GM18909 (cell line): ENCODE data around the gene ZNHIT6.
"Not testable (repeated sequence)": the region's sequence is repeated elsewhere in the genome, so short reads cannot be mapped to it uniquely, and the experiment has no call there.

ENCODE experiments used
- ATAC-seq: cut with Tn5 transposase; IDR thresholded peaks from one replicate; pipeline ENCODE4 v1.9.1; 2021; ENCODE audit warnings: mild to moderate bottlenecking; ENCODE audit not compliant: unreplicated experiment, poor library complexity

ZNHIT6 gene

DNA sequence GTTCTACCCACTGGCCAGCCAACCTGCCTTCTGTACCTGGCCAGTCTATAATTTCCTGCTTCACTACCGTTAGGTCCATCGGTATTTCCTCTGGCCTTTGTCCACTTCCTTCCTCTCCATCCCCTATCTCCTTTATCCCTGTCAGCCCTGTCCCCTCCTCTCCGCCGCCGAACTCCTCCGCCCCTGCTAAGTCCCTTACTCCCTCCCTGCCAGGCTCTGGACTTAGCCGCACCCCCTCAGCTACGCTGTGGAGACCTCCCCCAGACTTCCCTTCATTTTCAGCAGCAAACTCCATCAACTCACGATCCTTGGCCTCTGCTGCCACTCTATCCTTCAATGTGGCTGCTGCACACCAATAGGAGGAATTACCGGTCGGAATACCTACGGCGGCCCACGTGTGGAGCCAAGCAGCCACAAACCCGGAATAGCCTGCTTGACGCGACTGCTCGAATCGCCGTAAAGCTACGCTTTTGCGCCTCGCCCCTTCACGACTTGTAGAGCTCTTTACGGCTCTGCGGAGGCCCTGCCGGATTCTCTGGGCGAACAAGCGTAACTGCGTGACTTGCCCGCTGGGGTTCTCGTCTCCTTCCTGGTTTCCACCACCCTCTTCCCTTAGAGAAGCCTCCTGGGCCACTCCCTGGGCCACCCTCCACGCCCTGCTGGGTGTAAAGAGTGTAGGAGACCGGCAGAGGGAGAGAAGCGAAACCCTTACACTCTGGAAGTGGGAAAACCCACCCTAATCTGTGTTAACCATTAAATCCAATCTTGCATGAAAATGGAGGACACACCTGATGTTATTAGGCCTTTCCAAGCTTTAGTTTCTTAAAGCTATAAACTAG lies at the start of gene ZNHIT6:
Gene ZNHIT6, minus strand, starts transcription at position 444 of the 839 bp plus-strand sequence. Its CDS starts 149 bp downstream, at position 295.
- ATAC-seq = peak; percentile 92

DNA sequence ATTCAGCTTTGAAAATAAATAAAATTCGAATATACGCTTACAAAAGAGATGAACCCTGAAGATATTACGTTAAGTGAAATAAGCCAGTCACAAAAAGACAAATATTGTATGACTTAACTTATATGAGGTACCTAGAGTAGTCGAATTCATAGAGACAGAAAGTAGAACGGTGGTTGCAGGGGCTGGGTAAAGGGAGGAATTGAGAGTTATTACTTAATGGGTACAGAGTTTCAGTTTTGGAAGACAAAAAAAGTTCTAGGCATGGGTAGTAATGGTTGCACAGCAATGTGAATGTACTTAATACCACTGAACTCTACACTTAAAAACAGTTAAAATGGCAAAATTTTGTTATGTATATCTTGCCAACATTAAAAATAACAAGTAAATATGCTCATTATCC lies 48.6 kb upstream of the ZNHIT6 start:
- no peak for ATAC-seq

DNA sequence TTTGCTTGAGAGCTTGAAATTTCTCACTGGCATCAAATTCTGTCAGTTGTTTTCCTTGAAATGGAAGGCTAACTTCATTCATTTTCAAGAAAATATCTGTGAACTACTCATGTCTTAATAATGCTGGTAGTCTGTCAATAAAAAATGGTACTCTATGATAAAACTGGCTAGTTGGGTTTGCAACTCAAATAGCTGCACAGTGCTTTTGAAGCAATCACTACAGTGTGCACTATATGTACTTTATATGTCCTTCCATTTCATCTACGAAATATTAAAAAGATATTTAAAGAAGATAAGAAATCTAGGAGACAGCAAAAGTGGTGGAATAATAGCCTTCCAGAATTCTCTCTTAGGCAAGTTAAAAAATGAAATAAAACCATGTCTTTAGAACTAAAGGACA lies 39.9 kb upstream of the ZNHIT6 start:
- ATAC-seq = no peak

DNA sequence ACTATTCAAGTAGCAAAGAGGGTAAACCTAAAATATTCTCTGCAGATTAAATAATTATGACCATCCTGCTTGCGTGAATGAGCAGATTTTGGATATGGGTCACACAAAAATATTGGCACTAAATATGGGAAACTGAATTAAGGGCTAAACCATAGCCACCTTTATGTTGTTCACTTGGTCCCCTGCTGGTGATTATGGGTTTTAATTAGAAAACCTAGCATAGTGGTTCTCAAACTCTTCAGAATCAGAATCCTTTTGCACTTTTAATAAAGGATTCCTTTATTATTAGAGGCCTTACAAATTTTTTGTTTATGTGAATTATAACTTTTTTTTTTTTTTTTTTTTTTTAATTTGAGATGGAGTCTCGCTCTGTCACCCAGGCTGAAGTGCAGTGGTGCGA lies 38.5 kb upstream of the ZNHIT6 start:
- ATAC-seq = no peak

GRCh38 chr1:85743814-85744213 lies 35.6 kb upstream of the ZNHIT6 start:
- ATAC-seq = no peak

DNA sequence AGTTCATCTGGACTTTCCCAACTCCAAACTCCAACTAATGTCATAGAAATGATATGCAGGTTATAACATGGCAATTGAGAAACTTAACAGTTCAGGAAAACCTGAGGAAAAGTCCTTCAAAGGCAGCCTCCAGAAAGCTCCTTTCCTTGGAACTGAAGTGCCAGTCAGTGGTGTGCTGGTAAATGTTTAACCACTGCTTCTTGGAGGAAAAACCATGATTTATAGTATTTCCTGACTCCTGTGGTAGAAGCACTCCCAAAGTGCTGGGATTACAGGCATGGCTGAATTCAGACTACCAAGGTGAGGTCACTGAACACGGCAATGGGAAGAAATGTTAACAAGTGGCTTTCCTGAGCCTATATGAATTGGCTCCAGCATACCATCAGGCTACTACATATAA lies 26.7 kb upstream of the ZNHIT6 start:
- ATAC-seq = no peak

DNA sequence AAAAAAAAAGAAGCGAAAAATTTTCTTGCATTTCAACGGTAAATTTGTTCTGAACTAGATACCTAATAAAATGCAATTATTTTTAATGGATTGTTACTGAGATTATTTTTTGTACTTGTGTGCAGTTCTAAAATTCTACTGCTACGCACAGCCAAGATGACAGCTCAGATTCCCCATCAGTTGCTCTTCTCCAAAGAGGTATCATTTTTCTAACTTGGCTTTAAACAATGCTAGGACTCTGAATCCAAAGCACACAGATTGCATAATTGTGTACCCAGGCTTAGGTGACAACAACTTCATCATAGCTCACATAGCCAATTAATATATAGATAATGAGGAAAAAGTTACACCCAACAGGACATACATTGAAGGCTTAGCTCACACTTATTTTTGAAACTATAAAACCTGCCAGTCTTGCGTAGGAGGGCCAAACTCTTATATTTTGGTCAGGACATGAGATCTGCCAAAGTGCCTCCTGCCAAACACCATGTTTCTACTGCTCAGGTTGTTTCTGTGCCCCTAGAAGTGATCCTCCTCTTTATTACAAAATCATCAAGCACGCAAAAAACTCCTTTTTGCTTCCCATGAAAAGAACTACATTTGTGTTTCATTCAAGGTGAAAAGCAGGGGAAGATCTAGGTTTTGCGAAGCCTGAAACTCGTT lies 10.6 kb upstream of the ZNHIT6 start:
- no peak for ATAC-seq

- ATAC-seq = not testable (repeated sequence)
Observed at GRCh38 chr1:85714418-85715114, 6.3 kb upstream of the ZNHIT6 start.

- no peak for ATAC-seq
Observed at GRCh38 chr1:85708829-85709227, 595 bp upstream of the ZNHIT6 start.

- peak; percentile 38 for ATAC-seq
Observed at GRCh38 chr1:85707267-85707989, 805 bp downstream of the ZNHIT6 start.

DNA sequence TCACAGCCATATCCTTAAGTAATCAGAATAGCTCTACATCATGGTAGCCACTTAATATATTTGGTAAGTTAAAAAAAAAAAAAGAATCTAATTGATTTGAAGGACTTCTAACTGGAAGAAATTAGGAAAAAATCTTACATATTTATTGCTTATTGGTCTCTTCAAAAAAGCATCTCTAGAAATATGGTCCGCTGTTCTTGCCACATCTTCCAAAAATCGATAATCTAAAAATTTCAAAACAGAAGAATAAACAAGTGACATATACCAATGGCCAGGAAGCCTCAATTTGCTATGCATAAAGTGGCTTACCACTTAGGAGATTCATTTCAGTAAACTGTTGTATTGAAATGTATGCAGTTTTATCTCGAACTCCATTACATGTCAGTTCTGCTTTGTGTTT lies 2.3 kb downstream of the ZNHIT6 start:
- no peak for ATAC-seq

GRCh38 chr1:85700422-85700821 lies 7.8 kb downstream of the ZNHIT6 start:
- ATAC-seq = no peak

DNA sequence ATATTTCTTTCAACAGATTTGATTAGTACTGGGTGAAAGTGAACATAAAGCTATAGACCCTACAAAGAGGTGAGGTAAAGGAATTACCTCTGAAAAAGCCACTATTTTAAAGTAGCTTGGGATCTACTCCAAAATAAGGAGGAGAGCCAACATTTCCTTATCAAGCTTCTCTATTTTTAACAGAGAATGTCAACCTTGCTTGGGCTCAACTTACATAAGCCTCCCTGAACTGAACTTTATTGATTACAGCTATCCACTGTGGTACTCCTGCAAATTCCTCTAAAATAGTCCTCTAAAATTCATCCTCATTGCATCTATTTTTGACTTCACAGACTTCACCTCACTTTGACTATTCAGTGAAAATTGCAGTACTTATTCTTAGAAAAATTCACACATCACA lies 10.3 kb downstream of the ZNHIT6 start:
- ATAC-seq = no peak

DNA sequence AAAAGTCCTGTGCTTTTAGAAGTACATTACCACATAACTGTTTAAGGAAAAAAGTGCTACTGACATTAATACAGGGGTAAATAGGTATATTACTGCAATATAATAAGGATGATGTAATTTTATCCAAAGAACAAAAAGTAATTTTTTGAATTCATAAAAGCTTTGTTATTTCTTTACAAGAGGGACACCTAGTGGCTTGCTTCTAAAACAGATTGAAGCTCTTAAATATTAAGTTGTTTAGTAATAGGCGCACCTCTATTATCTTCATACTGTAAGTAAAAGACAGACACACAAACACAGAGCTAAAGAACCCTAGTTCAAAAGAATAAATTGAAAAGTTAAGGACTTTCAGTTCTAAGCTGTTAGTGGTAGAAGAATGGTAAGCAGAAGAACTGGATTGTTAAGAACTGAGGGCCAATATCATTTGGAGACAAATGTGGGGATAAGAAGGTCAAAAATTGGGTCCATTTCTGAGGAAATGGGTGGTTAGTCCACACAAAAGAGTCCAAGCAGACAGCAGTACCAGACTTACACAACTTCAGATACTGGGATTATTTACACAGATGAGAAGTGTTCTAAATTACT lies 15.4 kb downstream of the ZNHIT6 start:
- no peak for ATAC-seq

GRCh38 chr1:85689775-85690404 lies 18.3 kb downstream of the ZNHIT6 start:
- no peak for ATAC-seq

DNA sequence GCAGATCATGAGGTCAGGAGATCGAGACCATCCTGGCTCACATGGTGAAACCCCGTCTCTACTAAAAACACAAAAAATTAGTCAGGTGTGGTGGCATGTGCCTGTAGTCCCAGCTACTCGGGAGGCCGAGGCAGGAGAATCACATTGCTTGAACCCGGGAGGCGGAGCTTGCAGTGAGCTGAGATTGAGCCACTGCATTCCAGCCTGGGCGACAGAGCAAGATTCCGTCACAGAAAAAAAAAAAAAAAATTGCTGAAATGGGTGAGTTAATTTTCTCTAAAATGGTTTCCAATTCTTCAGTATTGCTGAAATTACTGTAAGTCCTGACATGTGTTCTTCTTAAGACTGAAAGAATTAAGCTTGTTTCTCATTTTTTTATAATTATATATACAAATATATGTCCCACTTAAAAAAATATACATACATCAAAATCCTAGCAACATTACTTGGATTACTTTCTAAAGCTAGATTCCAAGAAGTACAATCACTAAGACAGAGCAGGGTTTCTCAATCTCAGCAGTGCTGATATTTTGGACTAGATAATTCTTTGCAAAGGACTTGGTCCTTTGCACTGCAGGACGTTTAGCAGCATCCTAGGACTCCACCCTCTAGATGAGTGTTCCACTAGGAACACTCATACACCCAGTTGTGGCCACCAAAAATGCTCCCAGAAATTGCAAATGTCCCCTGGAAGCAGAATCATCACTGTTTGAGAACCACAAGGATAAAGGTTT lies 24.8 kb downstream of the ZNHIT6 start:
- no peak for ATAC-seq

- no peak for ATAC-seq
Observed at GRCh38 chr1:85681087-85681486, 27.1 kb downstream of the ZNHIT6 start.

DNA sequence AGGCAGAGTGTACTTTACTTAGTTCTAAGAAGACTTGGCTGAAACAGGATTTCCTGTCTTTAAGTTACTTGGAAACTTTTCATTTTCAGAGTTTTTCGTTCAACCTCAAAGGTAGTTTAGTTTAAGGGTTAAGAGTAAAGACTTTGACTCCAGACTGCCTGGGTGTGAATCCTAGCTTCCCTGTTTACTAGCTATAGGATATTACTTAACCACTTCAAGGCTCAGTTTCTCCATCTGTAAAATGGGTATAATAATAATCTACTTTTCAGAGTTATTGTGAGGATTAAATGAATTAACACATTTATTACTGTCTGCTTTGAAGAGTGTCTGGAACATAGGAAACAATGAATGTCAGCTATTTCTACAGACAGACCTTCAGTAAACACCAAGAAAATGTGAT lies 30.0 kb downstream of the ZNHIT6 start:
- no peak for ATAC-seq

DNA sequence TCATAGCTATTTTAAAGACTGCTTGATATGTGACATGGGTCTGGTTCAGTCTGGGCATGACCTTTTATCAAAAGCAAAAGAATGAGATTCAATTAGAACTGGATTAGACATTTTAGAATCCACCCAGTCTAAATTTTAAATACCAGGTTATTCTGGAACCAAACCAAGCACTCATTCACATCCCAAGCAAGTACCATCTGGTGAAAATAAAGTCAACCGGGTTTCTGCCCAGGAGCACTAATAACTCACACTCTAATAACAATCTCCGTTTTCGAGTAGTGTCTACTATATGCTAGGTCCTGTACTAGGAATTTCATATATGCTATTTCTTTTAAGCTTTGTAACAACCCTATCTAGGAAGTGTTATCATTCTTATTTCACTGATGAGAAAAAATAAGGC lies 30.6 kb downstream of the ZNHIT6 start:
- ATAC-seq = no peak
